ELF-1 (cell line): ENCODE measurements around the gene LIPT1.
A peak's percentile ranks its signal among the peaks of the same experiment; 100 is the strongest.
"Not testable (repeated sequence)": the region's sequence is repeated elsewhere in the genome, so short reads cannot be mapped to it uniquely, and the experiment has no call there.

Source experiments
- DNase-seq: peaks from one replicate; pipeline ENCODE4 v3.0.0-alpha.2; 2016; ENCODE audit warnings: low read depth, low spot score

LIPT1 gene

DNA sequence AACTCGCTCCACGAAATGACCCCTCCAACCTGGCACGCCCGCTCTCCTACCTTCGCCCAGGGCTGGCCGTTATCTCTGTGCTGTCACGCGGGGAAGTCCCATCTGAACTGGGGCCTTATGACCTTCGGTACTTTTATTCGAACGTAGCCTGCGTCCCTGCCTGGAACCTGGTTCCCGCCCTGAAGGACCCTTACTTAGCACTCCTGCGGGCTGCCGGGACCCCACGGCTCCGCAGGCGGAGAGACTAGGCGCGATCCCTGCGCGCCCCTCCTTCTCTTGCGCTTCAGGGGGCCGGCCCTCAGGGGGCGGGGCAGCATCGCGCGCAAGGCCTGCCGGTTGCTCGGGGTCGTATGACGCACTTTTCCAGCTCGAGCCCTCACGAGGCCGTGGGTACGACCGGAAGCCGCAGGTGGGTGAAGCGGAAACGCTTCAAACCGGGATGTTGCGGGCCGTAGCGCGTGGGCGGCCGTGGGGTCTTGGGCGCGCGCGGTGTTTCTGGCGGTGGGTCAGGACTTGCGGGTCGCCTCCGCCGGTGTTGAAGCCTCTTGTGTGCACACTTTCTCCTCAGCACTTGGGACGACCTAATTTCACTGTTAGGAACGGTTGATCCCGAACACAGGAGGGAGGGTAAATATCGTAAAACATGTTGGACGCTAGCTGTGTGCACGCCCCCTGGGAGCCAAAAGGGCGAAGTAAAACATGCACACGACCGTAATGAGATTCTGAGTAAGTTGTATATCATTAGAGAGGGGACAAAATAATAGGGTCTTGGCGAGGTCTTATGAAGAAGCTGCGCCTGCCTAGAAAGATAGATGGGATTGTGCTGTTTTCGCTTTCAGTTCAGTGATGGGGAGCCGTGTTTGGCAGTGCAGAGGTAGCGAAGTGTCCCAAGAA lies at the start of gene LIPT1, which contains the start of gene TSGA10:
LIPT1 (plus strand) TSS at position 325 of the 894 bp plus-strand sequence. CDS start 6,991 bp downstream, outside the sequence.
TSGA10 (minus strand) TSS at position 300 of the 894 bp plus-strand sequence. CDS start 45,503 bp downstream, outside the sequence.
- peak; percentile 90 for DNase-seq

GRCh38 chr2:99106913-99107312 lies 47.9 kb upstream of the LIPT1 start:
- no peak for DNase-seq

GRCh38 chr2:99111236-99111635 lies 43.5 kb upstream of the LIPT1 start:
- no peak for DNase-seq

- DNase-seq = no peak
These were observed 42.8 kb upstream of the LIPT1 start for GRCh38 chr2:99111945-99112344.

- DNase-seq = no peak
These were observed 42.1 kb upstream of the LIPT1 start for GRCh38 chr2:99112617-99113016.

GRCh38 chr2:99127981-99128380 lies 26.8 kb upstream of the LIPT1 start:
- DNase-seq = no peak

DNA sequence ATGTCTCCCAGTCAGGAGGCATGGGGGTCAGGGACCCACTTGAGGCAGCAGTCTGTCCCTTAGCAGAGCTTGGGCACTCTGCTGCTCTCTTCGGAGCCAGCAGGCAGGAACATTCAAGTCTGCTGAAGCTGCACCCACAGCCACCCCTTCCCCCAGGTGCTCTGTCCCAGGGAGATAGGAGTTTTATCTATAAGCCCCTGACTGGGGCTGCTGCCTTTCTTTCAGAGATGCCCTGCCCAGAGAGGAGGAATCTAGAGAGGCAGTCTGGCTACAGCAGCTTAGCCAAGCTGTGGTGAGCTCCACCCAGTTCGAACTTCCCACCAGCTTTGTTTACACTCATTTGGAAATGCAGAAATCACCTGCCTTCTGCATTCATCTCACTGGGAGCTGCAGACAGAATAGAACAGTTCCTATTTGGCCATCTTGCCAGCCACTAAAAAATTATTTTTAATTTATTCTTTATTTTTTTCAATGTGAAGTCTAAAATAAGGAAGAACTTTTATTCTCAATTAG lies 19.7 kb upstream of the LIPT1 start:
- not testable (repeated sequence) for DNase-seq

GRCh38 chr2:99139003-99139402 lies 15.8 kb upstream of the LIPT1 start:
- no peak for DNase-seq

DNA sequence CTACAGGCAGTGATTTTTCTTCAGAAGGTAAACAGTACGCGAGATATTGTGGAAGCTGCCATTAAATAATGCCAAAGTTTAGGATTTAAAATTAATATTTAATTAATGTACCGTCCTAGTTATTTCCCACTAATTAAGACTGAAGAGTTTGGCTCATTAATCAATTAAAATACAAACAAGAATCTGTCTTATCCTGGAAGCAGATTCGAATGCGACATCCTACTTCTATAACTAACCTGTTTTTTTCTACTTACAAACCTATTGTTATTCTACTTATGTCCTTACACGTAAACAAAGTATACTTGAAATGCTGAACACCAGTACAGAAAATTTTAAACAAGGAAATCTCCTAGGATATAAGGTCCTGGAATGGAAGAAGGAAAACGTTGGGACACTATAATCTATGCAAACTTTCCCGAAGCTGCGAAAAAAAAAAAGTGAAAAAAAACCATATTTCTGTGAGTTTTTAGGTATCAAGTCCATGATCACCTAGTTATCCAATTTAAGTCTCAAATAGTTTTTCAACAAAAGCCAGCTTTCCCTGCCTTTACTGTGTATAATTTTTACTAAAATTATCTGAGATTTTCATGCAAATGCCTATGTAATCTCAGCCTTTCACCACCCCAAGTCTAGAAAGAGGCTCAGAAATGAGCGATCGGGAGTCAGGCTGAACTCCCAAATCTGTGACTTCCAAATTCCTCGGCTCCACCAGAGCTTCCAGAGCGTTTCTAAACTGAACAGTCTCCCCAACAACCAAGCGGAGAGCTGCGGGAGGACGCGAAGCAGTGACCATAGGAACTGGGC lies 14.5 kb upstream of the LIPT1 start:
- DNase-seq = no peak

GRCh38 chr2:99140860-99141109 lies 14.0 kb upstream of the LIPT1 start:
- DNase-seq = no peak

DNA sequence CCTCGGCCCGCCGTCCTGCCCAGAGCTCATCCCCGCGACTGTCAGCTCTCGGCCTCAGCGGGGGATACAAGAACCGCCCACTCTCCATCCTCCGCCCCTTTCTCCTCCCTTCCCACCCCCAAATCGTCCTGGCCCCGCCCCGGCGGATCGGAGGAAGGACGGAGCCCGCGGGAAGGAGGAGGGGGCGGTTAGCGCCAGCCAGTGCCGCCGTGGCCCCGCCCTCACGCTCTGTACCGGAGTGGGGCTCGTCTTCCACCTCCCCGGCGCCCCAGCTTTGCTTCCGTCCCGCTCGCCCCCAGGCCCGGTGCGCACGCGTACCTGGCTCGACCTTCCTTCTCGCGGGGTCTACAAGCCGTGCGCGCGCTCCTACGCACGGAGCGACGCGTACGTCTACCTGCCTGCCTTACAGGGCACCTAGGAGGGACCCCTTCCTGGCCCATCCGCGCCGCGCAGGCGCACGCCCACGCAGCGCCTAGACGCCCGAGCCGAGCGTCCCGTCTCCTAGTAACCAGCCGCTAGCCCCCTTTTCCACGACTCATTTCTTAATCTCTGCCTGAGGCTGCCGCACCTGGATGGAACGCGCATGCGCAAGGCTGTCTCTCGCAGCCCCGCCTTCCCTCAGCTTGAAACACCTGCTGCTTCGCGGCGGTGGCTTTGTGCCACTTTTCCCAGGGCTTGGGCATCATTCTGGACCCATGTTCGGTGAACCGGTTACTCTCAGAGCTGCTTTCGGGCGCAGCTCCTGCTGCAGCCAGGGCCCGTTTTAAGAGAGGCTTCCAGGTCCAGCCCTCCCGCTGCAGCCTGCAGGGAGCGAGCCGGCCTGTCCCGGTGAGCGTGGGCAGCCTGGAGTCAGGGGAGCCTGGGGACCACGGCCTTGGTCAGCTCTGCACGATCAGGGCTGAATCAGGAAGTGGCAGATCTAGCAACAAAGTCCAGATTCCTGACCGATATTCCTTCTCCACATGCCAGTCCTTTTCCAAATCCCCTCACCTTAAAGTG lies 13.4 kb upstream of the LIPT1 start, which contains the start of gene C2orf15:
C2orf15 (plus strand) TSS at position 598 of the 999 bp plus-strand sequence. CDS start 8,852 bp downstream, outside the sequence.
- DNase-seq = peak; percentile 95

DNA sequence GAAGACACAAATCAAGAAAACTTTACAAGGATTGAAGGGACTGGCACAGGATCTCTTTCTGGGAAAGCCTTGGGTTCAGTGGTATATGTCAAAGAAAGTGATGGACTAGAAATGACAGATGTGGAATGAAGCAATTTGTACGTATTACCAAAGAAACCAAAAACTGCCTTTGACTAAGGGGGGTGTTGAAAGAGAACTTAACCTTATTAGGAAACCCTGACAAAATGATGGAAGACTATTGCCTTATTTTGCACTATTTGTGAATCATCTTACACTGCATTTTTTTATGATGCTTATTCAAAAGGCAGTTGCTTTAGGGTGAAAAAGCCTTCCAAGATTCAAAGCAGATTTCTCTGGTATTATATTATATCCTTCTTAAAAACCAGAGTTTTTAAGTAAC lies 4.1 kb upstream of the LIPT1 start:
- no peak for DNase-seq

- DNase-seq = no peak
These were observed 2.4 kb upstream of the LIPT1 start for GRCh38 chr2:99152199-99152895.

GRCh38 chr2:99153921-99154604 lies 704 bp upstream of the LIPT1 start:
- DNase-seq = no peak

- no peak for DNase-seq
These were observed 2.1 kb downstream of the LIPT1 start for GRCh38 chr2:99156891-99157290.

DNA sequence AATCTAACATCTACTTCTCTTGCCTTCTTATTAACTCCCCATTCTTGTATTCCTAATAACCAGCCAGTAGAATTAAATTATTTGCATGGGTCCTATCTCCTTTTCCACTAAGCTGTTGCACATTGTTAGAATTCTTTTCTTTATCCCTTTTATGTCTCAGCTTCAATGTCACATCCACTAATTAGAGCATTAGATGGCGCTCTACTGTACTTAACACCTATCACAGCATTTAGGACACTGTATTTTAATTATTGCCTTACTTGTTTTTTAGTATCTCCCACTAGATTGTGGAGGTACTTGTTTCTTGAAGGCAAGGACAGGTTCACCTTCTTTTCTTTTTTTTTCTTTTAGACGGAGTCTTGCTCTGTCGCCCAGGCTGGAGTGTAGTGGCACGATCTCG lies 3.8 kb downstream of the LIPT1 start:
- DNase-seq = no peak

DNA sequence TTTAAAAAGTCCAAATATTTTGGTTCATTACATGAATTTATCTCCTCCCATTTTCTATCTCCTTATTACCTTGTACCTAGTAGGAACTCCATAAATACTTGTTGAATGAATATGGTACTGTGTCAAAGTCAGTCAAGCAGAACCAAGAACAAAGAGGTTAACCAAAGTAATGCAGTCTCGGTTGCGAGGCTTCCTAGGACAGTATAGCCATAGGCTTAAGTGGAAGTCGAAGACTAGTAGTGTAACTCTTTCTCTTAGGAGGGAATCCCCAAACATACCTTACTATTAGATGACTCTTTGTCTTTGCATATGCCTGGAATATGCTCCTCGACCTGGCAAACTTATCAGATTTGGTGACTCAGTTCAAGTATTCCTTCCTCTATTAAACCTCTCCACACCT lies 4.8 kb downstream of the LIPT1 start:
- DNase-seq = no peak

- DNase-seq = no peak
These were observed 11.5 kb downstream of the LIPT1 start for GRCh38 chr2:99166218-99166617.

- DNase-seq = no peak
These were observed 14.8 kb downstream of the LIPT1 start for GRCh38 chr2:99169534-99169933.
